ENCODE measurements around the gene PDIA6. TPM values are rescaled to one million over a fixed set of nuclear protein-coding genes. Genes with fewer than 3 reads are reported as not detected.

Gene PDIA6
- total and polyA plus RNA-seq, 9 of the 15 experiments (the other 6 are each of a cell fraction or from before 2014, with no cell fraction given): 166 to 268 (median 229) TPM

- FAIRE-seq: no peak
- DNase-seq (ENCODE audit: extremely low read depth in 1 of 4, low spot score in 3 of 4): no peak
- BruUV-seq (replicated peaks): no TSS peak
- H4K20me1 ChIP-seq (replicated peaks; ENCODE audit: control insufficient read depth, insufficient read depth, low read length): no peaks in the 10 kb centered on the region
- no peak overlapping the region for H3K4me3 ChIP-seq
- H2AFZ ChIP-seq (ENCODE audit: low read depth, low read length): no peak overlapping the region
- POLR2A ChIA-PET: interaction anchor here (0.6 kb wide), 1 partner anchor 672 kb away, joined by 3 read pairs; no protein-coding TSS in a partner anchor
- CTCF ChIA-PET (ENCODE audit: low intra/inter-chr PET ratio): no interaction called here
- no peak overlapping the region for H3K9ac ChIP-seq (ENCODE audit: insufficient read depth in 1 of 2, low read depth in 2 of 2, low read length in 2 of 2)
- H3K36me3 ChIP-seq (ENCODE audit: control insufficient read depth, insufficient read depth, low read length): no peaks in the 10 kb centered on the region
- 2% methylated on average over 7 of the region's 7 CpGs for WGBS (ENCODE audit: insufficient coverage, low coverage, missing lambda C conversion rate)
- H3K27ac ChIP-seq (ENCODE audit: extremely low read depth, low read depth, low read length): no peak overlapping the region
- H3K4me1 ChIP-seq (replicated peaks in 1 of 2; ENCODE audit: control insufficient read depth in 2 of 2, insufficient read depth in 2 of 2, low read length in 2 of 2): no peaks in the 10 kb centered on the region; a peak in 1 of 5 replicates
- in situ Hi-C loops (cut with MboI) (no loop called here), intact Hi-C loops (cut with micrococcal nuclease) (no loop called here)
- H3K9me1 ChIP-seq (ENCODE audit: control insufficient read depth, insufficient read depth, low read length): no peaks in the 10 kb centered on the region
- H3K79me2 ChIP-seq (ENCODE audit: control insufficient read depth, insufficient read depth, low read length): no peaks in the 10 kb centered on the region
- peaks cover 31 to 71% of the 10 kb centered on the region in 2 experiments for H3K27me3 ChIP-seq (ENCODE audit: control insufficient read depth in 2 of 2, insufficient read depth in 2 of 2, low read length in 2 of 2)
- TF ChIP-seq SAFB (IDR thresholded peaks at IDR 0.05; ENCODE audit: borderline replicate concordance, low read depth, low read length) (no peak), EZH2 (IDR thresholded peaks at IDR 0.05; ENCODE audit: borderline replicate concordance, low read depth, low read length) (0 out of 2 replicates have a peak, but pooled peaks have one; percentile 29), CEBPG (CRISPR knock-in tag; IDR thresholded peaks at IDR 0.05) (no peak), CEBPG (tag; conservative IDR thresholded peaks at IDR 0.05 in 1 of 2, IDR thresholded peaks at IDR 0.05 in 1 of 2) (no peak), ZNF639 (CRISPR knock-in tag; conservative IDR thresholded peaks at IDR 0.05 in 1 of 2, IDR thresholded peaks at IDR 0.05 in 1 of 2) (no peak)
- no peak overlapping the region for H3K4me2 ChIP-seq (ENCODE audit: insufficient read depth, low read length)
- no peak for ATAC-seq
- no peaks in the 10 kb centered on the region for H3K9me3 ChIP-seq (replicated peaks; ENCODE audit: control insufficient read depth, insufficient read depth, low read depth, low read length)
Observed at GRCh38 chr2:10755621-10756020, 57.0 kb downstream of the PDIA6 start.

All from K562 (cell line).